Mesodermal cell (in vitro differentiated cells): ENCODE data around the gene NXPH3. TPM values are rescaled to one million over a fixed set of nuclear protein-coding genes. Genes with fewer than 3 reads are reported as not detected.

Experiments
- H3K27ac ChIP-seq: 2 replicates; pipeline ENCODE4 v1.7.0; 2013; ENCODE audit warnings: mild to moderate bottlenecking, low read depth, low read length, moderate library complexity; ENCODE audit not compliant: severe bottlenecking
- H3K36me3 ChIP-seq: 2 replicates; pipeline ENCODE4 v1.7.1; 2013; ENCODE audit warnings: mild to moderate bottlenecking, low read length, moderate library complexity; ENCODE audit not compliant: control insufficient read depth, insufficient read depth
- H3K4me1 ChIP-seq: one replicate; pipeline ENCODE4 v1.7.1; 2013; ENCODE audit warnings: mild to moderate bottlenecking, low read length; ENCODE audit not compliant: insufficient read depth, control insufficient read depth, poor library complexity, severe bottlenecking
- H3K4me3 ChIP-seq: 2 replicates; pipeline ENCODE4 v1.7.0; 2013; ENCODE audit warnings: low read length, control low read depth, mild to moderate bottlenecking; ENCODE audit not compliant: insufficient read depth, poor library complexity, severe bottlenecking; ENCODE audit errors: extremely low read depth
- H3K9me3 ChIP-seq: 2 replicates; pipeline ENCODE4 v1.7.1; 2013; ENCODE audit warnings: mild to moderate bottlenecking, low read length, moderate library complexity; ENCODE audit not compliant: control insufficient read depth
- WGBS, 2 experiments: methylation state at CpG; one replicate each; pipeline ENCODE4 v1.1.5; 2013; ENCODE audit warnings: missing lambda C conversion rate in 2 of 2; ENCODE audit not compliant: insufficient coverage in 2 of 2; 5-methylcytosine and 5-hydroxymethylcytosine counted together
- polyA plus RNA-seq, 2 experiments: library from polyadenylated mRNA; stranded (reverse); fragments of 50-300 nt; gene quantifications; one replicate each; pipeline ENCODE4 v1.2.3, GENCODE V29; 2013

NXPH3 gene
- polyA plus RNA-seq (2013, experiment 1 of 2): 2.1 TPM
- 2.1 TPM for polyA plus RNA-seq (2013, experiment 2 of 2)

GRCh38 chr17:49575679-49576087 lies at the start of gene NXPH3:
NXPH3 (plus strand) TSS chr17:49575871; CDS start chr17:49576220, 349 bp downstream.
- 0% methylated on average over 17 to 29 of the region's 55 CpGs for WGBS, 2 experiments
- no peaks in the 10 kb centered on the region for H3K36me3 ChIP-seq
- H3K4me3 ChIP-seq: peak within 1 kb of the TSS; percentile 66
- no peaks in the 10 kb centered on the region for H3K9me3 ChIP-seq
- no peak within 1 kb of the TSS for H3K27ac ChIP-seq
- peaks cover 5% of the 10 kb centered on the region for H3K4me1 ChIP-seq

GRCh38 chr17:49527927-49528651 lies 47.6 kb upstream of the NXPH3 start:
- Histone ChIP-seq H3K36me3 (no peaks in the 10 kb centered on the region), H3K27ac (no peak overlapping the region), H3K4me1 (no peaks in the 10 kb centered on the region), H3K9me3 (no peaks in the 10 kb centered on the region), H3K4me3 (no peak overlapping the region)
- 89 to 95% methylated on average over 8 to 10 of the region's 11 CpGs for WGBS, 2 experiments

GRCh38 chr17:49528966-49529365 lies 46.7 kb upstream of the NXPH3 start:
- Histone ChIP-seq H3K4me1 (no peaks in the 10 kb centered on the region), H3K9me3 (no peaks in the 10 kb centered on the region), H3K4me3 (no peak overlapping the region), H3K36me3 (no peaks in the 10 kb centered on the region), H3K27ac (no peak overlapping the region)
- WGBS, 2 experiments: 78 to 94% methylated on average over 2 of the region's 3 CpGs

- no peaks in the 10 kb centered on the region for H3K36me3 ChIP-seq
- WGBS, 2 experiments: no CpG with 5 or more reads among the region's 1 CpG
- H3K27ac ChIP-seq: no peak overlapping the region
- H3K9me3 ChIP-seq: no peaks in the 10 kb centered on the region
- no peaks in the 10 kb centered on the region for H3K4me1 ChIP-seq
- no peak overlapping the region for H3K4me3 ChIP-seq
Observed at GRCh38 chr17:49530118-49530517, 45.6 kb upstream of the NXPH3 start.

DNA sequence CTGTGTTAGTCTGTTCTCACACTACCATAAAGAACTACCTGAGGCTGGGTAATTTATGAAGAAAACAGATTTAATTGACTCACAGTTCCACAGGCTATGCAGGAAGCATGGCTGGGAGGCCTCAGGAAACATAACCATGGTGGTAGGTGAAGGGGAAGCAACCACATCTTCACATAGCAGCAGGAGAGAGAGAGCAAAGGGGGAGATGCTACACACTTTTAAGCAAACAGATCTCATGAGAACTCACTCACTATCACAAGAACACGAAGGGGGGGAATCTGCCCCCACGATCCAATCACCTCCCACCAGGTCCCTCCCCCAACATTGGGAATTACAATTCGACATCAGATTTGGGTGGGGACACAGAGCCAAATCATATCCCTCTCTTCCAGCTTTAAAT lies 31.8 kb upstream of the NXPH3 start:
- 87 to 96% methylated on average over 3 of the region's 3 CpGs for WGBS, 2 experiments

DNA sequence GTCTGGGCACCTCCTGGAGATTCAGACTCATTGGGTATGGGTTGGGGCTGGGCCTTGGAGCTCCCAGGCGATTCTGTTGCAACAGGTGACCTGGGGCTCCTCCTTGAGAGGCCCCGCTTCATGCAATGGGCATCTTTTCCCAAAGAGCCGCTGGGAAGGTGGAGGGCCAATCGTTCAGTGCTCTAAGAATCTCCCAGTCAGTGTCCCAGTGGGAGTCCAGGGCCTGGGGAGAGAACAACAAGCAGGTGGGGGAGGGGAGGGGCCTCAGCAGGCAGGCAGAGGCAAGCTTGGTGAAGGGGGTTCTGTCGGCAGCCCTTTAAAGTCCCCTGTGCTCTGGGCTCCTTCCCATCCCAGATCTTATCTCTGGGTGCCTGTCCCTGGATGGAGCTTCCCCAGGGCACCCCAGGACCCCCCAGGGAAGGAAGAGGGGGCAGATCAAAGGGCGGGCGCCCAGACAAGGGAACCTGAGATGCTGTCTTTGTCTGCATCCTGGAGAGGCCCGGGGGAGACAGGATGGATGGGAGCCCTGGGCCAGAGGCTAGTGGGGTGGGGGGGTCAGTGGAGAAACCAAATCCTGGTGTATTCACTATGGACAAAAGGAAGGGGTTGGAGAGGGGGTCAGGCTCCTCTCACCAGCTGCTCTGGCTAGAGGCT lies 30.5 kb upstream of the NXPH3 start:
- 70 to 77% methylated on average over 4 to 7 of the region's 8 CpGs for WGBS, 2 experiments
- Histone ChIP-seq H3K9me3 (no peaks in the 10 kb centered on the region), H3K27ac (no peak overlapping the region), H3K36me3 (no peaks in the 10 kb centered on the region), H3K4me3 (no peak overlapping the region), H3K4me1 (no peaks in the 10 kb centered on the region)

More for the DNA sequence above, 31.8 kb upstream of the NXPH3 start:
- Histone ChIP-seq H3K27ac (no peak overlapping the region), H3K9me3 (no peaks in the 10 kb centered on the region), H3K36me3 (no peaks in the 10 kb centered on the region), H3K4me3 (no peak overlapping the region), H3K4me1 (no peaks in the 10 kb centered on the region)

- Histone ChIP-seq H3K4me1 (no peaks in the 10 kb centered on the region), H3K9me3 (no peaks in the 10 kb centered on the region), H3K36me3 (no peaks in the 10 kb centered on the region), H3K4me3 (no peak overlapping the region), H3K27ac (no peak overlapping the region)
- WGBS, 2 experiments: 83 to 87% methylated on average over 9 of the region's 15 CpGs
Observed at GRCh38 chr17:49545806-49546545, 29.7 kb upstream of the NXPH3 start.

- Histone ChIP-seq H3K9me3 (no peaks in the 10 kb centered on the region), H3K4me1 (no peaks in the 10 kb centered on the region), H3K36me3 (no peaks in the 10 kb centered on the region), H3K4me3 (no peak overlapping the region), H3K27ac (no peak overlapping the region)
- WGBS, 2 experiments: 86 to 90% methylated on average over 15 to 16 of the region's 18 CpGs
Observed at GRCh38 chr17:49546546-49547535, 28.8 kb upstream of the NXPH3 start.

DNA sequence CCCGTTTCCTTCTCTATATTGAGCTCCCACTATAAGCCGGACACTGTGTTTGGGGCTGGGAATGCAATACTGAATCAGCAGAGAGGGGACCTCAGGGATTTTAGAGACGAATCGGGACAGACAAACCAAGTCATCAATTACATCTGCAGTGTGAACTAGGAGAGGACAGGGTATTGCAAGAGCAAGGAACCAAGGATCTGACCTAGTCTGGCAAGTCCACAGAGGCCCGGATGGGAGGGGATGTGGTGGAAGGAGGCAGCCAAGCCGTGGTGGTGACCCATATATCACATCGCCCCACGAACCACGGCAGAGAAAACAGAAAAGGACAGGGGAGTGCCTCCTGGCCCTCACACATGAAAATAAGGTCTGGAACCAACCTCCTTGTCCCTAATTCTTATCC lies 28.1 kb upstream of the NXPH3 start:
- Histone ChIP-seq H3K4me3 (no peak overlapping the region), H3K27ac (no peak overlapping the region), H3K9me3 (no peaks in the 10 kb centered on the region), H3K36me3 (no peaks in the 10 kb centered on the region), H3K4me1 (no peaks in the 10 kb centered on the region)
- 86 to 91% methylated on average over 7 of the region's 9 CpGs for WGBS, 2 experiments

DNA sequence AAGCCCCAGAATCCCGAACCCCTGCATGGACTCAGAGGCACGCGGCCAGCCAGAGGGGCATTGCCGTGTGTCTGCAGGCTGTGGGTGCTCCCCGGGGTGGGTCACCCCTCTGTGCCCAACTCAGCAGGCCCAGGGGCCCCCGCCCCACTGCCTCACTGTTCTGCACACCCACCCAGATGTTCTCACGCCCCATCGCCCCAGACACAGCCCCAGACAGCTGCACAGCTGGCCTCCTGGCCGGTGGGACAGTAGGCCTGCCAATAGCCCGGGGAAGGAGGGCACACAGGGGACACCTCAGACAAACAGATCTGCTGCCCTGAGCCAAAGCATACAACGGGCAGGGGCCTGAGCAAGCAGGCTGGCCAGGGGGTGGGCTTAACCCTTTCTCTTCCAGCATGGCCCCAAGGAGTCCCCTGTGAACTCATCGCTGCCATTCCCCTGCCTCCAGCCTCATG lies 27.6 kb upstream of the NXPH3 start:
- WGBS, 2 experiments: 68 to 74% methylated on average over 4 to 7 of the region's 12 CpGs
- H3K9me3 ChIP-seq: no peaks in the 10 kb centered on the region

More for the DNA sequence above, 27.6 kb upstream of the NXPH3 start:
- no peak overlapping the region for H3K4me3 ChIP-seq
- no peaks in the 10 kb centered on the region for H3K4me1 ChIP-seq
- no peaks in the 10 kb centered on the region for H3K36me3 ChIP-seq
- no peak overlapping the region for H3K27ac ChIP-seq
